HCT116 (cell line): Measurements from ENCODE around the gene LSAMP.
"Not testable (repeated sequence)": the region's sequence is repeated elsewhere in the genome, so short reads cannot be mapped to it uniquely, and the experiment has no call there.

Experiments used
- CEBPB ChIP-seq: IDR thresholded peaks from 2 replicates; pipeline ENCODE4 v1.6.1; 2012; ENCODE audit warnings: low read depth
- EZH2 ChIP-seq: fragments of 200-600 bp; sonication (generic); IDR thresholded peaks from 2 replicates; pipeline ENCODE4 v1.6.1; 2017; ENCODE audit warnings: antibody characterized with exemption, mixed run types
- EZH2phosphoT487 ChIP-seq: fragments of 200-600 bp; IDR thresholded peaks from 2 replicates; pipeline ENCODE4 v1.6.1; 2018; ENCODE audit warnings: antibody characterized with exemption, borderline replicate concordance
- POLR2A ChIP-seq: IDR thresholded peaks from 2 replicates; pipeline ENCODE4 v1.7.0; 2011; ENCODE audit warnings: borderline replicate concordance; ENCODE audit not compliant: insufficient read depth, insufficient read length; ENCODE audit errors: extremely low read depth
- POLR2AphosphoS5 ChIP-seq: IDR thresholded peaks from 2 replicates; pipeline ENCODE4 v1.6.1; 2011; ENCODE audit warnings: mild to moderate bottlenecking, low read depth, low read length, moderate library complexity
- SIN3A ChIP-seq: IDR thresholded peaks from 2 replicates; pipeline ENCODE4 v1.6.1; 2012; ENCODE audit warnings: low read depth
- SP1 ChIP-seq: IDR thresholded peaks from 2 replicates; pipeline ENCODE4 v1.6.1; 2012; ENCODE audit warnings: low read depth
- SRF ChIP-seq: IDR thresholded peaks from 2 replicates; pipeline ENCODE4 v1.6.1; 2012; ENCODE audit warnings: low read depth
- TCF7L2 ChIP-seq: IDR thresholded peaks from 2 replicates; pipeline ENCODE4 v1.7.0; 2011; ENCODE audit warnings: borderline replicate concordance, inconsistent platforms; ENCODE audit not compliant: insufficient read depth, insufficient read length; ENCODE audit errors: extremely low read depth
- YY1 ChIP-seq: IDR thresholded peaks from 2 replicates; pipeline ENCODE4 v1.6.1; 2011; ENCODE audit warnings: low read length, low read depth, moderate library complexity, mild to moderate bottlenecking; ENCODE audit not compliant: insufficient replicate concordance; ENCODE audit errors: extremely low read depth
- ZFX ChIP-seq: fragments of 450-650 bp; IDR thresholded peaks from 2 replicates; pipeline ENCODE4 v1.6.1; 2017
- TF ChIP-seq, protein P1 (sequence below), 3 experiments: fragments of 200-600 bp in 1 of 3; sonication (generic) in 1 of 3; IDR thresholded peaks in 2 of 3; conservative IDR thresholded peaks in 1 of 3; 2 replicates each; pipeline ENCODE4 v1.5.1; 2012 to 2017; ENCODE audit warnings: low read depth in 2 of 3, low read length in 2 of 3, antibody characterized with exemption in 1 of 3, borderline replicate concordance in 1 of 3, control low read depth in 1 of 3, mild to moderate bottlenecking in 1 of 3, mixed read lengths in 1 of 3, mixed run types in 1 of 3, moderate library complexity in 1 of 3; ENCODE audit not compliant: insufficient read depth in 1 of 3
- TF ChIP-seq, protein P2 (sequence below): IDR thresholded peaks from 2 replicates; pipeline ENCODE4 v1.6.1; 2011; ENCODE audit warnings: mild to moderate bottlenecking, low read length, moderate library complexity; ENCODE audit not compliant: insufficient replicate concordance; ENCODE audit errors: extremely low read depth

DNA sequence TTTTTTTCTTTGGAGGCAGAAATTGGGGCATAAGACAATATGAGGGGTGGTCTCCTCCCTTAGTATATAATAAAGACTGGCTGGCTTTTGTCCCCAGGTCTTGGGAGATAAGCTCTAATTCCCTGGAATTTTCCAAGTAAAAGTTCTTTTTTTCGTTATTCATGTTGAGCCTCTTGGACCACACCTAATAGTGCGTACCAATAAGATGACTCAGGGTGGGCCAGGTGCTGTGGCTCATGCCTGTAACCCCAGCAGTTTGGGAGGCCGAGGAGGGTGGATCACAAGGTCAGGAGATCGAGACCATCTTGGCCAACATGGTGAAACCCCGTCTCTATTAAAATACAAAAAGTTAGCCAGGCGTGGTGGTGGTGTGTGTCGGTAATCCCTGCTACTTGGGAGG is 645.2 kb downstream of the LSAMP start:
- TF ChIP-seq, protein P1, sequence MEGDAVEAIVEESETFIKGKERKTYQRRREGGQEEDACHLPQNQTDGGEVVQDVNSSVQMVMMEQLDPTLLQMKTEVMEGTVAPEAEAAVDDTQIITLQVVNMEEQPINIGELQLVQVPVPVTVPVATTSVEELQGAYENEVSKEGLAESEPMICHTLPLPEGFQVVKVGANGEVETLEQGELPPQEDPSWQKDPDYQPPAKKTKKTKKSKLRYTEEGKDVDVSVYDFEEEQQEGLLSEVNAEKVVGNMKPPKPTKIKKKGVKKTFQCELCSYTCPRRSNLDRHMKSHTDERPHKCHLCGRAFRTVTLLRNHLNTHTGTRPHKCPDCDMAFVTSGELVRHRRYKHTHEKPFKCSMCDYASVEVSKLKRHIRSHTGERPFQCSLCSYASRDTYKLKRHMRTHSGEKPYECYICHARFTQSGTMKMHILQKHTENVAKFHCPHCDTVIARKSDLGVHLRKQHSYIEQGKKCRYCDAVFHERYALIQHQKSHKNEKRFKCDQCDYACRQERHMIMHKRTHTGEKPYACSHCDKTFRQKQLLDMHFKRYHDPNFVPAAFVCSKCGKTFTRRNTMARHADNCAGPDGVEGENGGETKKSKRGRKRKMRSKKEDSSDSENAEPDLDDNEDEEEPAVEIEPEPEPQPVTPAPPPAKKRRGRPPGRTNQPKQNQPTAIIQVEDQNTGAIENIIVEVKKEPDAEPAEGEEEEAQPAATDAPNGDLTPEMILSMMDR (IDR thresholded peaks at IDR 0.05 in 2 of 3, conservative IDR thresholded peaks at IDR 0.05 in 1 of 3; ENCODE audit: borderline replicate concordance in 1 of 3, insufficient read depth in 1 of 3, low read depth in 2 of 3, low read length in 2 of 3) = not testable (repeated sequence)
- TF ChIP-seq CEBPB, EZH2, POLR2AphosphoS5, POLR2A, ZFX, SRF, YY1, SIN3A, TCF7L2, EZH2phosphoT487: not testable (repeated sequence)
- TF ChIP-seq SP1 = peak; percentile 29; the same call in 1 of the 2 replicates
- TF ChIP-seq, protein P2, sequence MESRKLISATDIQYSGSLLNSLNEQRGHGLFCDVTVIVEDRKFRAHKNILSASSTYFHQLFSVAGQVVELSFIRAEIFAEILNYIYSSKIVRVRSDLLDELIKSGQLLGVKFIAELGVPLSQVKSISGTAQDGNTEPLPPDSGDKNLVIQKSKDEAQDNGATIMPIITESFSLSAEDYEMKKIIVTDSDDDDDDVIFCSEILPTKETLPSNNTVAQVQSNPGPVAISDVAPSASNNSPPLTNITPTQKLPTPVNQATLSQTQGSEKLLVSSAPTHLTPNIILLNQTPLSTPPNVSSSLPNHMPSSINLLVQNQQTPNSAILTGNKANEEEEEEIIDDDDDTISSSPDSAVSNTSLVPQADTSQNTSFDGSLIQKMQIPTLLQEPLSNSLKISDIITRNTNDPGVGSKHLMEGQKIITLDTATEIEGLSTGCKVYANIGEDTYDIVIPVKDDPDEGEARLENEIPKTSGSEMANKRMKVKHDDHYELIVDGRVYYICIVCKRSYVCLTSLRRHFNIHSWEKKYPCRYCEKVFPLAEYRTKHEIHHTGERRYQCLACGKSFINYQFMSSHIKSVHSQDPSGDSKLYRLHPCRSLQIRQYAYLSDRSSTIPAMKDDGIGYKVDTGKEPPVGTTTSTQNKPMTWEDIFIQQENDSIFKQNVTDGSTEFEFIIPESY = not testable (repeated sequence)
